ENCODE results near the gene EGFR.

GRCh38 chr7:55157764-55158105 lies 138.9 kb downstream of the EGFR start:
- TF ChIP-seq CTCF (IDR thresholded peaks at IDR 0.05): no peak
- TF ChIP-seq POLR2A (IDR thresholded peaks at IDR 0.05): no peak
